Right cardiac atrium (tissue), 5 donors: ENCODE measurements around the gene MPO. TPM values are rescaled to one million over a fixed set of nuclear protein-coding genes. Genes with fewer than 3 reads are reported as not detected.

Experiments
- ATAC-seq, 2 donors: fragments of 200-7000 bp; cut with Tn5 transposase; one replicate each; pipeline versions ENCODE4 v1.8.0 to v1.9.1; 2020; ENCODE audit warnings: moderate library complexity in 2 of 2, mild to moderate bottlenecking in 1 of 2
- DNase-seq, 3 donors: peaks; one replicate each; pipeline ENCODE4 v3.0.0-alpha.2; 2020
- H3K27ac ChIP-seq: one replicate; pipeline ENCODE4 v1.5.1; 2013; ENCODE audit warnings: mild to moderate bottlenecking, low read length, control low read depth, moderate library complexity
- H3K27me3 ChIP-seq: one replicate; pipeline ENCODE4 v1.6.1; 2013; ENCODE audit not compliant: control insufficient read depth, insufficient read depth
- H3K4me1 ChIP-seq: one replicate; pipeline ENCODE4 v1.6.1; 2013; ENCODE audit warnings: low read length; ENCODE audit not compliant: control insufficient read depth, insufficient read depth
- H3K4me3 ChIP-seq: one replicate; pipeline ENCODE4 v1.5.1; 2013; ENCODE audit warnings: low read length, control low read depth
- H3K9me3 ChIP-seq: one replicate; pipeline ENCODE4 v1.6.1; 2013; ENCODE audit warnings: low read length; ENCODE audit not compliant: control insufficient read depth
- WGBS: extraction: QIAGEN DNeasy Blood & Tissue Kit; methylation state at CpG from one replicate; pipeline ENCODE4 v1.1.7; 2013; 5-methylcytosine and 5-hydroxymethylcytosine counted together
- intact Hi-C, 4 donors: fragments of 100-400 bp; cut with DNase I; formaldehyde crosslinking; loops; one replicate each; pipeline versions ENCODE4 v1.11.0 to v1.14.0; 2022 to 2023
- long read RNA-seq, 4 donors: library from polyadenylated mRNA; unstranded; transcript quantifications; one replicate each; pipeline ENCODE4 v2.0.0, GENCODE V29; 2020 to 2021
- polyA plus RNA-seq: library from polyadenylated mRNA; stranded (reverse); fragments of 200-250 nt; gene quantifications from one replicate; pipeline ENCODE4 v1.2.3, GENCODE V29; 2013
- total RNA-seq, 4 donors: library from RNA; stranded (reverse); fragmentation: NEBNext Ultra II Directional; extraction: Animal tissue kit (Norgen Biotek cat#: 25700); gene quantifications; one replicate each; pipeline ENCODE4 v1.2.1, GENCODE V29; 2021
- donor health status: healthy with polysubstance abuse.
- donor health status: DM: no; HTN: yes; CAD: no.
- donor health status: DM: no; HTN: no; CAD: no.
- donor health status: DM: no; HTN: yes; CAD: no; lungs with severe emphysema.
- donor health status: DM: yes; HTN: yes; CAD: no.

MPO gene
- under 1 TPM; 0.06 to 0.50 (median 0.23) TPM for total RNA-seq
- polyA plus RNA-seq, result 0.07 TPM
- long read RNA-seq, donor 1, result 0 reads
- long read RNA-seq, donor 2, result 0 reads
- long read RNA-seq, donor 3, partial matches to known transcripts, result 1 of 1 reads
- long read RNA-seq, donor 3, other reads (novel, unspliced or antisense), result 0 of 1 reads
- long read RNA-seq, donor 4, partial matches to known transcripts, result 1 of 1 reads
- long read RNA-seq, donor 4, other reads (novel, unspliced or antisense), result 0 of 1 reads

GRCh38 chr17:58280480-58281217 lies at the start of gene MPO:
TSS of gene MPO (minus strand) at chr17:58280935. CDS start at chr17:58280758, 177 bp downstream.
- Histone ChIP-seq H3K27ac (no peak within 1 kb of the TSS), H3K4me1 (no peaks in the 10 kb centered on the region), H3K4me3 (no peak within 1 kb of the TSS), H3K9me3 (no peaks in the 10 kb centered on the region), H3K27me3 (no peaks in the 10 kb centered on the region)
- intact Hi-C loops, result no loop called here
- WGBS, result 85% methylated on average over 5 of the region's 5 CpGs
- no peak for DNase-seq
- no peak for ATAC-seq

GRCh38 chr17:58329810-58330537 lies 49.2 kb upstream of the MPO start:
- ATAC-seq (no peak), DNase-seq (no peak)
- intact Hi-C loops, result no loop called here
- H3K27me3 ChIP-seq, result no peaks in the 10 kb centered on the region
- 70% methylated on average over 4 of the region's 4 CpGs for WGBS
- H3K9me3 ChIP-seq, result no peaks in the 10 kb centered on the region
- H3K27ac ChIP-seq, result no peak overlapping the region
- no peak overlapping the region for H3K4me3 ChIP-seq
- H3K4me1 ChIP-seq, result no peaks in the 10 kb centered on the region

GRCh38 chr17:58329035-58329809 lies 48.5 kb upstream of the MPO start:
- Histone ChIP-seq H3K4me1 (no peaks in the 10 kb centered on the region), H3K27me3 (no peaks in the 10 kb centered on the region), H3K27ac (no peak overlapping the region), H3K4me3 (no peak overlapping the region), H3K9me3 (no peaks in the 10 kb centered on the region)
- peak; percentile 24 to 34 for ATAC-seq
- 31% methylated on average over 16 of the region's 16 CpGs for WGBS
- DNase-seq, result peak in 1 of 3 donors; percentile 75
- intact Hi-C loops, result no loop called here

GRCh38 chr17:58328195-58329034 lies 47.7 kb upstream of the MPO start, which contains the start of gene TSPOAP1:
TSS of gene TSPOAP1 (minus strand) at chr17:58328795. CDS start at chr17:58327920, 875 bp downstream.
- intact Hi-C loops, result no loop called here
- ATAC-seq (no peak), DNase-seq (peak in 1 of 3 donors; percentile 56)
- WGBS, result 20% methylated on average over 23 of the region's 23 CpGs
- Histone ChIP-seq H3K4me3 (no peak within 1 kb of the TSS), H3K9me3 (no peaks in the 10 kb centered on the region), H3K27ac (no peak within 1 kb of the TSS), H3K4me1 (no peaks in the 10 kb centered on the region), H3K27me3 (no peaks in the 10 kb centered on the region)

- ATAC-seq (no peak), DNase-seq (no peak)
- Histone ChIP-seq H3K4me1 (no peaks in the 10 kb centered on the region), H3K4me3 (no peak overlapping the region), H3K27me3 (no peaks in the 10 kb centered on the region), H3K27ac (no peak overlapping the region), H3K9me3 (no peaks in the 10 kb centered on the region)
- 55% methylated on average over 19 of the region's 19 CpGs for WGBS
- intact Hi-C loops, result no loop called here
Observed at GRCh38 chr17:58327363-58328194, 46.8 kb upstream of the MPO start.

- H3K4me3 ChIP-seq, result no peak overlapping the region
- no peak for DNase-seq
- ATAC-seq, result no peak
- no peaks in the 10 kb centered on the region for H3K27me3 ChIP-seq
- no peaks in the 10 kb centered on the region for H3K9me3 ChIP-seq
- no peak overlapping the region for H3K27ac ChIP-seq
- H3K4me1 ChIP-seq, result no peaks in the 10 kb centered on the region
- WGBS, result 74% methylated on average over 9 of the region's 9 CpGs
- intact Hi-C loops, result no loop called here
Observed at GRCh38 chr17:58326609-58327362, 46.1 kb upstream of the MPO start.

- Histone ChIP-seq H3K27ac (no peak overlapping the region), H3K4me3 (no peak overlapping the region), H3K9me3 (no peaks in the 10 kb centered on the region), H3K27me3 (no peaks in the 10 kb centered on the region), H3K4me1 (no peaks in the 10 kb centered on the region)
- ATAC-seq (no peak), DNase-seq (no peak)
- intact Hi-C loops, result no loop called here
- WGBS, result 74% methylated on average over 11 of the region's 11 CpGs
Observed at GRCh38 chr17:58325976-58326468, 45.3 kb upstream of the MPO start.

- H3K4me1 ChIP-seq, result no peaks in the 10 kb centered on the region
- DNase-seq, result no peak
- H3K4me3 ChIP-seq, result no peak overlapping the region
- no peak overlapping the region for H3K27ac ChIP-seq
- WGBS, result 70% methylated on average over 11 of the region's 11 CpGs
- ATAC-seq, result no peak
- no peaks in the 10 kb centered on the region for H3K27me3 ChIP-seq
- intact Hi-C loops, result no loop called here
- H3K9me3 ChIP-seq, result no peaks in the 10 kb centered on the region
Observed at GRCh38 chr17:58325289-58325726, 44.6 kb upstream of the MPO start.
